Bronchial epithelial cell (primary cell): ENCODE measurements around the gene PGA3. TPM values are rescaled to one million over a fixed set of nuclear protein-coding genes. Genes with fewer than 3 reads are reported as not detected.
A peak's percentile ranks its signal among the peaks of the same experiment; 100 is the strongest.
"Not testable (repeated sequence)": the region's sequence is repeated elsewhere in the genome, so short reads cannot be mapped to it uniquely, and the experiment has no call there.

Source experiments
- DNase-seq: peaks from one replicate; pipeline ENCODE4 v3.0.0-alpha.2; 2010; ENCODE audit warnings: low read depth
- FAIRE-seq: peaks from 2 replicates; lab custom pipeline; 2011; peaks lifted over from hg19 to GRCh38; lab: Jason Lieb, UNC
- H3K27me3 ChIP-seq: 2 replicates; pipeline ENCODE4 v1.5.1; 2011; ENCODE audit warnings: low read length; ENCODE audit not compliant: control insufficient read depth, insufficient read depth
- H3K36me3 ChIP-seq: 2 replicates; pipeline ENCODE4 v1.5.1; 2011; ENCODE audit warnings: low read length; ENCODE audit not compliant: control insufficient read depth, insufficient read depth
- H3K4me3 ChIP-seq: 2 replicates; pipeline ENCODE4 v1.5.1; 2011; ENCODE audit warnings: mild to moderate bottlenecking, low read depth, low read length, control low read depth
- total RNA-seq: library from RNA; depleted of rRNA; stranded (reverse); fragments of >200 nt; gene quantifications from 2 replicates; pipeline ENCODE4 v1.2.1, GENCODE V29; 2014
- TF ChIP-seq, protein P1 (sequence below): IDR thresholded peaks from 2 replicates; pipeline ENCODE4 v1.5.1; 2011; ENCODE audit warnings: mild to moderate bottlenecking, moderate library complexity, low read length, control low read depth, inconsistent platforms; ENCODE audit not compliant: insufficient read depth, severe bottlenecking

The PGA3 gene
- total RNA-seq, 1 donor from 2014 or later: not detected

DNA sequence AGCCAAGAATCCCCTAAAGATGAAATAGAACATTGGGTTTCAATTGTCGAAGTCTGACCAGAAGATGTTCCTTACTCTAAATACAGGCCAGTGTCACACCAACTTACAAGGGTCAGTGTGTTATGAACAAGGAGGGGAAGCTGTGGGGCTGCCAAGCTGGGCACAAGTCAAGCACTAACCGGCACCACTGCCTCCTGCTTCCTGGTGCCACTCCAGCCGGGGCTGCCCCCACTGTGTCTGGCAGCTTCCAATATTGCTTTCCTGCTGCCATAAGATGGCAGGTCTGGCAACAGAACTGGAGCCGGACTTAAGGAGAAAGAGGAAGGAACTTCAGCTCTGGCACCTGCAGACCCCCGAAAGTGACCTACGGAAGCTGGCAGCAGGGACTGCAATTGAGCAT, 28.4 kb upstream of the PGA3 start:
- Histone ChIP-seq H3K36me3 (no peaks in the 10 kb centered on the region), H3K4me3 (no peak overlapping the region), H3K27me3 (peaks cover 4% of the 10 kb centered on the region)
- no peak for FAIRE-seq
- DNase-seq: no peak
- TF ChIP-seq, protein P1, sequence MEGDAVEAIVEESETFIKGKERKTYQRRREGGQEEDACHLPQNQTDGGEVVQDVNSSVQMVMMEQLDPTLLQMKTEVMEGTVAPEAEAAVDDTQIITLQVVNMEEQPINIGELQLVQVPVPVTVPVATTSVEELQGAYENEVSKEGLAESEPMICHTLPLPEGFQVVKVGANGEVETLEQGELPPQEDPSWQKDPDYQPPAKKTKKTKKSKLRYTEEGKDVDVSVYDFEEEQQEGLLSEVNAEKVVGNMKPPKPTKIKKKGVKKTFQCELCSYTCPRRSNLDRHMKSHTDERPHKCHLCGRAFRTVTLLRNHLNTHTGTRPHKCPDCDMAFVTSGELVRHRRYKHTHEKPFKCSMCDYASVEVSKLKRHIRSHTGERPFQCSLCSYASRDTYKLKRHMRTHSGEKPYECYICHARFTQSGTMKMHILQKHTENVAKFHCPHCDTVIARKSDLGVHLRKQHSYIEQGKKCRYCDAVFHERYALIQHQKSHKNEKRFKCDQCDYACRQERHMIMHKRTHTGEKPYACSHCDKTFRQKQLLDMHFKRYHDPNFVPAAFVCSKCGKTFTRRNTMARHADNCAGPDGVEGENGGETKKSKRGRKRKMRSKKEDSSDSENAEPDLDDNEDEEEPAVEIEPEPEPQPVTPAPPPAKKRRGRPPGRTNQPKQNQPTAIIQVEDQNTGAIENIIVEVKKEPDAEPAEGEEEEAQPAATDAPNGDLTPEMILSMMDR: no peak

DNA sequence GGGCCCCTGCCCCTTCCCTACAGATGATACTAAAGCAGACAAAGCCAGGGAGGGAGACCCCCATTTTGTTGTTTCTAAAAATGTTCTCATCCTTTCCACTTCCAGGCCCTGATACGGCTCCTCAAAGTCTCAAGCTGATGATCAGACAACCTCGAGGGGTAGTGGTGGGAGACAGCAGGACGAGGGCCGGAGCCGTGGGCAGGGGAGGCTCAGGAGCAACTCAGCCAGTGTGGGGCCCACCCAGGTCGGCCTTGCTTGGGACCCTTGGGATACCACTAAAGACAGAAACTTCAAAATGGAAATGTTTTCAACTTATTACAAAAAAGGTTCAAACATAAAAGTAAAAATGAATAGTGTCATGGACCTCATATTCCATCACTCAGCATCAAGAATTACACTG, 26.9 kb upstream of the PGA3 start:
- TF ChIP-seq, protein P1: no peak
- DNase-seq: no peak
- H3K4me3 ChIP-seq: no peak overlapping the region
- FAIRE-seq: no peak
- no peaks in the 10 kb centered on the region for H3K36me3 ChIP-seq
- peaks cover 4% of the 10 kb centered on the region for H3K27me3 ChIP-seq

DNA sequence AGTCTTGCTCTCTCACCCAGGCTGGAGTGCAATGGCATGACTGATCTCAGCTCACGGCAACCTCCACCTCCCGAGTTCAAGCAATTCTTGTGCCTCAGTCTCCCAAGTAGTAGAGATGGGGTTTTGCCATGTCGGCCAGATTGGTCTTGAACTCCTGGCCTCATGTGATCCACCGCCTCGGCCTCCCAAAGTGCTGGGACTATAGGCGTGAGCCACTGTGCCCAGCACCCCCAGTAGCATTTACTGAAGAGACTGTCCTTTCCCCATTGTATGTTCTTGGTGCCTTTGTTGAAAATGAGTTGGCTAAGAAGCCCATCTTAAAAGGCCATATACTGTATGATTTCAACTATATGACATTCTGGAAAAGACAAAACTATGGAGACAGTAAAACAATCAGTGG, 23.1 kb upstream of the PGA3 start:
- not testable (repeated sequence) for H3K4me3 ChIP-seq, DNase-seq, FAIRE-seq, H3K27me3 ChIP-seq, H3K36me3 ChIP-seq

DNA sequence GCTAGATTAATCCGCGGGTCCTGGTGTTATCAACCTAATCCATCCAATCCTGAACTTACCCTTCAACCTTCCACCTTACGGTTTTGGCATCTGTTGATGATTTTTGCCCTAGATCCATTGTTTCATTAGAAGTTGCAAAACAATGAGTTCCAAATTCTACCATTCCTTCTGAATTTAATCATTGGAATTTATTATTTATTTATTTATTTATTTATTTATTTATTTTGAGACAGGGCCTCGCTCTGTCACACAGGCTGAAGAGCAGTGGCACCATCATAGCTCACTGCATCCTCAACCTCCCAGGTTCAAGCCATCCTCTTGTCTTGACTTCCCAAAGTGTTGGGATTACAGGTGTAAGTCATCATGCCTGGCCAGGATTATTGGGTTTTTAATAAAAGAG, 21.8 kb upstream of the PGA3 start:
- DNase-seq: no peak
- FAIRE-seq: no peak
- H3K4me3 ChIP-seq: no peak overlapping the region
- no peaks in the 10 kb centered on the region for H3K27me3 ChIP-seq
- TF ChIP-seq, protein P1: no peak
- no peaks in the 10 kb centered on the region for H3K36me3 ChIP-seq

DNA sequence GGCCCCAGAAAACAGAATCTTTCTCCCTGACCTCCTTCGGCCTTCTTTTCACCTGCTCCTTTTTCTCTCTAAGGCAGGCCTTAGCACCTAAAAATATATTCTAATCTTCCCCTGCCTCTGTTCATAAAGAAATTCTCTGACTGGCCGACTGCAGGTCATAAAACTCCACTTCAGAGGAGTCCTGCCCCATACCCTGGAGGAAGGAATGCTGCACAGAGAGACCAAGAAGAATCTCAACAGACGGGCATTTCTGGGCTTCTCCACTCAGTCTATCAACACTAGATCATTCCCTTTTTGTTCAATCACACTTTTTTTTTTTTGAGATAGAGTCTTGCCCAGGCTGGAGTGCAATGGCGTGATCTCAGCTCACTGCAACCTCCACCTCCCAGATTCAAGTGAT, 19.7 kb upstream of the PGA3 start:
- DNase-seq (no peak), FAIRE-seq (peak; percentile 23)
- TF ChIP-seq, protein P1: no peak
- H3K36me3 ChIP-seq: no peaks in the 10 kb centered on the region
- H3K27me3 ChIP-seq: no peaks in the 10 kb centered on the region
- H3K4me3 ChIP-seq: no peak overlapping the region

DNA sequence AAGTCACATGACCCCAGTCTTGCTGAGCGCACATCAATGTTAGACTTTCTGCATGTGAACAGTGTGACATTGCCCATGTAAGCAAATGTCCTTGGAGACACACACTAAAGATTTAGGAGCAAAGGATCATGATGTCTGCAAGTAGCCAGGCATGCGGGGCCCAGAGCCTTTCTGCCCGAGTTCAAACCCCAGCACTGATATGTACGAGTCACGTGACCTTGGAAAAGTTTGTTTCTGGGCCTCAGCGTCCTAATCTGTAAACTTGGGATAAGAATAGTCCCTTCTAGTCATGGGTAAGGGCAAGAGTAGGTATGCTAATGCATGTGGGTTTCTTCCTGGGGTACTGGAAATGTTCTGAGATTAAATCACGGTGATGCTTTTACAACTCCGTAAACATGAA, 16.8 kb upstream of the PGA3 start:
- DNase-seq: no peak
- Histone ChIP-seq H3K4me3 (no peak overlapping the region), H3K27me3 (no peaks in the 10 kb centered on the region), H3K36me3 (no peaks in the 10 kb centered on the region)
- TF ChIP-seq, protein P1: no peak
- FAIRE-seq: no peak
